Fibroblast of peridontal ligament (primary cell): ENCODE data around the gene WDR5.

Experiments used
- DNase-seq: peaks from one replicate; pipeline ENCODE4 v3.0.0-alpha.2; 2010; ENCODE audit errors: extremely low read depth

The WDR5 gene

DNA sequence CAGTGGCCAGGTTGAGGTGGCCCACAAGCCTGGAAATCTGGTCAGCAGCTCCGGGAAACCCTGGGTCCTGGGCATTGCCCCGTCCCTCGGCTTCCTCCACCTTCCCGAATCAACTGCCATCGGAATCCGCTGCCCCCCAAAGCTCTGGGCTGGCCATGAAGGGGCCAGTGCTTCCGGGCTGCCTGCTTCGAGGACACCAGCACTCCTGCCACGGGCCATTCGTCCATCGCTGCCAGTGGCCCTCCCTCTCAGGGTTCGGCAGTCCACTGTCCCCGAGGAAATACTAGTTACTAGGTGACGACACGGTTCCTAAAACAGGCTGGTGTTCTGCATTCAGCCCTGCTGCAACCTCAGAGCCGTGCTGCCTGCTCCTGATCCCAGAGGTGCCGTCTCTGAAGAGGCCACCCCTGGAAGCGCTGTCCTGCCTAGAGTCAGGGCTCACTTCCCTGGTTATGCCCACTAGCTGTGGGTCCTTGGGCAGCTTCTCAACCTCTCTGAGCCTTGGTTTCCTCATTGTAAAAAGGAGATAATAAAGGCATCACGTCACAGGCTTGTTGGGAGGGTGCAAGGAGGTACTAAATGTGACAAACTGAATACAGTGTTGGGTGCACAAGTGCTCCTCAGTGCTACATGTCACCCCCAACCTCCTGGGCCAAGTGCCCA lies 3.5 kb upstream of the WDR5 start:
- DNase-seq = no peak

DNA sequence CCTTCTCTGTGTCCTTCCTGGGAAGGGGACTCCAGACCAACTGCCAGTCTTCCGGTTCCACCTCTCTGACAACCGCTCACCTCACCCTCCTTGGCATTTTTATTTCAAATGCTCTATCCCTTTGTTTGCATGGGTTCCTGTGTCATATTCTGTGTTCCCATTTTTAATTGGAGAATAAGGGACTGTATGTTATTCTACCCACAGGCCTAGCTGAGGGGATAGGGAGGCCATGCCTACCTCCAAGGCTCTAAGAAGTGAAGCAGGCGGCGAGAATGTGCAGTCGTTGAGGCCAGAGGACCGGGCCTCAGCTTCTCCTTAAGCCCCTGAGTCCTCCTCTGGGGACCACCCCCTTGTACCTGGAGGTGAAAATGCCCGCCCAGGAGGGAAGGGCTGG lies 936 bp upstream of the WDR5 start:
- DNase-seq = peak; percentile 11

DNA sequence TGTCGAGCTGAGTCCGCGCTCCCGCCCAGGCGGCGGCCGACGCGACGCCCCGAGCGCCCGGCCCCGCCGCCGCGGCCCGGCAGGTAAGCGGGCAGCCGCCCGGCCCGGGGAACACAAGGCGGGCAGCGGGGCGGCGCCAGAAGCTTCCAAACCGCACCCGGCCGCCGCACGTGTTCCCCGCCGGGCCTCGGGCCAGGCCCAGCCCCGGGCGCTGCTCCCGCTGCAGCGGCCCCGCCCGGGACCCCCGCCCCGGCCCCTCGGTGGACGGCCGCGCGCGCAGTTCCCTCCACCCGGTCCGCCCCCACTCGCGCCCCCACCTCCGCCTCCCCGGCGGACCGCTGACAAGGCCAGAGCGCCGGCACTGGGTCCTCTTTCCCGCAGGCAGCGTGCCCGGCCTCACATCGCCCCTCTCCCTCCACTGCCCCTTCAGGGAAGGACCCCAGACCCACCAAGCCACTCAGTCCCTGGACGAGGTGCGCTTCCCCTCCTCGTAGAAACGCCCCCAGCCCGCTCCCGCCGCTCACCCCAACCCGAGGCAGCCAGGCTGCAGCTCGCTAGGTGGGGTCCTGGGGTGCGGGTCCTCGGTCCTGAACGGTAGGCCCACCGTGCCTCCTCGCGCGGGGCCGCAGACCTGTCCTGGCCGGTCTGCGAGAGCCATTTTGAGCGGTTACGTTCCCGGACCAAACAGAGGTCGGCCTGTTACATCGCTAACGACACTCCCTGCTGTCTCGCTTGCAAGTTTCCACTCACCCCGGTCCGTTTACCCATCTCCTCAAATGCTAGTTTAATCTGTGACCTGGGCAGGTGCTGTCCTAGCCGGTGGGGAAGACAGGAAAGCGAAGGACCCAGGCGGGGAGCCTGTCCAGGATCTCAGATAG lies 475 bp downstream of the WDR5 start:
- DNase-seq = peak; percentile 13

DNA sequence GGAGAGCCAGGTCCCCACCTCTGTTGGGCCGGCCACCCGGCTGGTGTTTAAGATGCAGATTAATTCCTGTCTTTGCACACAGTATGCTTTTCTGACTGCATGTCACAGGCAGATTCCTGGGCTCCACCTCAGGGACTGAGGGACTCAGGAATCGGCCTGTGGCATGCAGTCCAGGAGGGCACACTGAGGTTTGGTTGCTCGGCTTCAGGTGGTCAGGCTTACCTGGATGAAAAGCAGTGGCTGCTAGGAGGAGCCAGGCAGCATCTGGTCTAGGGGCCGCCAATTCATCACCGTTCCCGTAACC lies 1.1 kb downstream of the WDR5 start:
- no peak for DNase-seq

DNA sequence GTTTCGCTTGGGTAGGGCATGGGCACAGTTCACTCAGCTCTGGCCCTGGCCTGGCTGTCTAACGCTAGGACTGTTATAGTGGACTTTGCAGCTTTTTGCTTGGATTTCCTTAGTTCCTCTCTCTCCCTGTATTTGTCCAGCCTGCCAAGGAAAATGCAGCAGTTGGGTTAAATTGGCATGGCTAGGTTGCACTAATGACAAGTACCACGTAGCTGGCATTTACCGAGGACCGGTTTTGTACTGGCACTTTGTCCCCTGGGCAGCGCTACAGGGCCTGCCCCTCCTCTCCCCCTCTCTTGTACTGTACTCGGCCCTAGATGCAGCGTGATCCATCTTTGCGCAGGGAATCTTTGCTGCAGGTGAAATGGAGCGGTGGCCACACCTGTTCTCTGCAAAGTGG lies 2.4 kb downstream of the WDR5 start:
- no peak for DNase-seq

DNA sequence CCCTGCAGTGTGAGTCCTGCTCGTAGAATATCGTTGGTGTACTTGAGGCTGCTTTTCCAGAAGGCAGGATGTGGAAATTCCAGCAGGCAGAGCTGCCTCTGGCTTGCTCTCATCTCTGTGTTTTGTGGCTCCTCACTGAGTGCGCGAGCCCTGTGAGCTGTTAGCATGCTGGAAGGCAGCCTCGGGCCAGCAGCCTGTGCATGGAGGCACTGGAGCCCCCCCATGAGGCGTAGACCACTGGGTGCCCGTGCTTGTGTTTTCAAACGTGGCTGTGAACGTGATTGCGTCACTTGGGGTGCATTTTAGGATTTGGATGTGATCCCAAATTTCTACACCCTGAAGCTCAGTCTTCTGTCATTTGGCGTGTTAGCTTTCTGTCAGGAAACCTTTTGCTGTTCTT lies 3.2 kb downstream of the WDR5 start:
- DNase-seq = peak; percentile 50

DNA sequence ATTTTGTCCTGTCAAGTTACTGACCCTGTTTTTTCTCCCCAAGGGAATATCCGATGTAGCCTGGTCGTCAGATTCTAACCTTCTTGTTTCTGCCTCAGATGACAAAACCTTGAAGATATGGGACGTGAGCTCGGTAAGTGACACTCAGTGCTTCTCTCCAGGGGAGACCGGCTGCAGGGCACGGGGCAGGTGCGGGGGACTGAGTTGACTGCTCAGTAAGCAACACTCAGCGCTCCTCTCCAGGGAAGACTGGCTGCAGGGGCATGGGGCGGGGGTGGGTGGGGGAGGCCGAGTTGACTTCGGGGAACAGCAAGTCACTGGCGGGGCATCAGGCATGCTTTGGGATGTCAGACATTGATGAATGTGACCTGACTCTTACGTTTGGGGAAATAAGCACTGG lies 6.0 kb downstream of the WDR5 start:
- DNase-seq = no peak

DNA sequence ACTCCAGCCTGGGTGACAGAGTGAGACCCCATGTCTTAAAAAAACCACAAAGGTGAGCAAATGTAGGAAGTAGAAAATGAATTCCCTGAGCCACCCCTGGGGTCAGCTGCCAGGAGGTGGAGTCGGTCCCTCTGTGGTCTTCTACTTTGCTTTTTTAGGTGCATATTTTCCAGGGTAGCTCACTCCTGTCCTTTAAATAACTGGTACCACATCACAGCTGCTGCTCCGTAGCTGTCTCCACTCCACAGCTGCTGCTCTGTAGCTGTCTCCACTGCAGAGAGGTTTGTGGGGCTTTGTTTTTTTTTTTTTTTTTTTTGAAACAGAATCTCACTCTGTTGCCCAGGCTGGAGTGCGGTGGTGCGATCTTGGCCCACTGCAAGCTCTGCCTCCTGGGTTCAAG lies 8.9 kb downstream of the WDR5 start:
- DNase-seq = no peak

DNA sequence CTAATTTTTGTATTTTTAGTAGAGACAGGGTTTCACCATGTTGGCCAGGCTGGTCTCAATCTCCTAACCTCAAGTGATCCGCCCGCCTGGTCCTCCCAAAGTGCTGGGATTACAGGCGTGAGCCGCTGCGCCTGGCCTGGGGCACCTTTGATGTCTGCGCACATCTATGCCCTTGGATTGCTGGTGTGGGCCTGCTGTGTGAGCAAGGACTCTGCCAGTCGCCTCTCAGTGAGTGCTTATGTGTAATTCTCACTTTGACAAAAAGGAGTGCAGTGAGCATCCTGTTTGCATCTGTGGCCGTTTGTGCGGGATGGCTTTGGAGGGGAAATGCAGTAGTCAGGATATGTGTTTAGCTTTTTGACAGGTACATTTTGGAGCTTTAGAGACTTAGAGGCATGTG lies 9.4 kb downstream of the WDR5 start:
- DNase-seq = no peak

DNA sequence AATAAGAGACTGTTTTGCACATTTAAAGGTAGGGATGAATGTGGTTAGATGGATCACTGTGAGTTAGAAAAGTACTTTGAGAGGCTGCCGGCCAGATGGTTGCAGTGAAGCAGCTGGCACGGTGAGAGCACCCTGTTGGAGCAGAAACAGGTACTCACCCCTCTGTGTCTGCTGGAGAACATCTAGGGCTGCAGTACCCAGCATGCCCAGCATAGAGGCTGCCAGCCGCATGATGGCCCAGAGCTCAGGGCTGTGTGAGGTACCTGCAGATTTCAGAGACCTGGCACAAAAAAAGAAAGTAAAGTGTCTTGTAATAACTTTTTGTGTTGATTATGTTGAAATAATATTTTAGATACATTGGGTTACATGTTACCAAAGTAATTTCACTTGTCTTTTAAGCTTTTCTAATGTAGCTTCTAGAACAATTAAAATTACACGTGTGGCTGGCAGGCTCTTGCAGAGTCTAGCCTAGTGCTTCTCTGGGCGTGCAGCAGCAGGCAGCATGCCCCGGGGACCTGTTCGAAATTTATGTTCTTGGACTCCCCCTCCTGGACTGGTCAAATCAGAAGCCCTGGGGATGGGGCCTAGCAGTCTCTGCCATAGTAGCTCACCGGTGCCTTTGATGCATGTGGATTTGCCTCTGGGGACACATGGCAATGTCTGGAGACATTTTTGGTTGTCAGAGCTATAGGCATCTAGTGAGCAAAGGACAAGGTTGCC lies 11.1 kb downstream of the WDR5 start:
- no peak for DNase-seq

DNA sequence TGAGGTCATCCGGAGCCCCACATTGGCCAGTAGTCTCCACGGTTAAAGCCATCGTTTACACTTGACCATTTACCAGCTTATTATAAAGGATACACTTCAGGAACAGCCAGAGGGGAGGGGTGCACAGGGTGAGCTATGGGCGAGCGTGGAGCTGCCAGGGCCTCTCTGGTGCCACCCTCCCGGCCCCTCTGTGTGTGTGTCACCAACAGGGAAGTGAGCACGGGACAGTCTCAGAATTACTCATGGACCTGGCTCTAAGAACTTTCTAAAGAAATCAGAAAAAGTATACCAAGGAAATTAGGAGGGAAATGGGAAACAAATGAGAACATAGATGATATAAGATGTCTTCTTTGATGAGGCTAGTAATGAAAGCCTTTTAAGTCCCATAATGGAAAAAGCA lies 13.5 kb downstream of the WDR5 start:
- DNase-seq = no peak

DNA sequence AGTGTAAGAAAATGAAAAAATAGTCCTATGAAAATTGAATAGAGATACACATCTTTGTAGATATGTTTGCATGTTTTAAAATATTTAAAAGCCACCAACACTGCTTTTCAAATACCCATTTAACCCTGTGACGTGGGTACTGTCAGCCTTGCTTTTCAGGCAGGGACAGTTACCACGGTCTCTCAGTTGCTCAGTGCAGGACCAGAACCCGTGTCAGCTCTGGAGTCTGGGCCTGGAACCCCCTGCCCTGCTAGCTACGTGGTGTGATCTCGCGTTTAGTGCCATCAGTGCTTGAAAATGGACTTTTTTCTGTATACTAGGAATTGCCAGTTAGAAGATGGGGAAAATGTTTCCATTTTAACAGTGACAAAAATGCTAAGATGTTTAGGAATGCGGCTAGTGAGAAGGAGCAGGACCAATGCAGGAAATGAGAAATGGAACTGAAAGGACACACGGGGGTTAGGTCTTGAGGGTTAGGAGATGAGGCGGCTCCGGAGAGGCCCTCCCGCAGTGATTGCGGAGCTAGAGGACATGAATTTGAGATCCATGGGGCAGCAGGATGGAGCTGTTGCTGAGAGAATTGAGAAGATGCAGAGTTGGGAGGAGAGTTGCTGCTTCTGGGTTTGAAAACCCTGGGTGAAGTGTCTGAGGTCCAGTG lies 14.8 kb downstream of the WDR5 start:
- DNase-seq = peak; percentile 51

DNA sequence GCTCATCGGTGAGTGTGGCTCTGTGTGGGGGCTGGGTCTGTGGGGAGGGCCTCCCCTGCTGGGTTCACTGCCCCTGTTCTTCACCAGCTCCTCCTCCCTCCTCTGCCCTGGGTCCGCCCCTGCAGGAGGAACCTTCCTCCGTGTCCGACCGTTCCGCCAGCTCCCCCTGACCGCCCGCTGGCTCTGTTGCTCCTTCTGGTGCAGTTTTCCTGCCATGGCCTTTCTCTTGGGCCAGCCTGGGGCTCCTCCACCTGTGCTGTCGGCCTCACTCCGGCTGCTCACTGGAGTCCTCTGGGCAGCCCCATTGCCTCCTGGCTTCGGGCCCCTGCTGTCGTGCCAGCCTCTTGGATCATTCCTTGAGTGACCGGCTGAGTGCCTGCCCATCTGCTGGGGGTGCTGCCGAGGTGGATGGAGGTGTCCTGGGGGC lies 16.2 kb downstream of the WDR5 start:
- no peak for DNase-seq

DNA sequence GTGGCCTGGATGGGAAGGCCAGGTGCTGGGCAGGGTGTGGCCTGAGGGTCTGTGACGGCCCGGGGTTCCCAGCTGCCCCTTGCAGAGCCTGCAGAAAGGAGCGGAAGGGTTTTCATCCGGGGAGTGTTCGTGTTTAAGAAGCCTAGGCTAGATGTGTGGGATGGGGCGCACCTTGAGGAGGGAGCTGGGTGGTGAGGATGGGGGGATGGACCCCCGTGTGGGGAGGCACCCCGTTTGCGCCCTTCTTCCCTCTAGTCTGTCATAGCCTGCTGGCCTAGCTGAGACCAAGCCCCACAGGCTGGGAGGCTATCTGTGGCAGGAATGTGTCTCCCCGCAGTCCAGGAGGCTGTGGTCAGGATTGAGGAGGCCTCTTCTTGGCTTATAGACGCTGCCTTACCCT lies 16.6 kb downstream of the WDR5 start:
- DNase-seq = no peak

DNA sequence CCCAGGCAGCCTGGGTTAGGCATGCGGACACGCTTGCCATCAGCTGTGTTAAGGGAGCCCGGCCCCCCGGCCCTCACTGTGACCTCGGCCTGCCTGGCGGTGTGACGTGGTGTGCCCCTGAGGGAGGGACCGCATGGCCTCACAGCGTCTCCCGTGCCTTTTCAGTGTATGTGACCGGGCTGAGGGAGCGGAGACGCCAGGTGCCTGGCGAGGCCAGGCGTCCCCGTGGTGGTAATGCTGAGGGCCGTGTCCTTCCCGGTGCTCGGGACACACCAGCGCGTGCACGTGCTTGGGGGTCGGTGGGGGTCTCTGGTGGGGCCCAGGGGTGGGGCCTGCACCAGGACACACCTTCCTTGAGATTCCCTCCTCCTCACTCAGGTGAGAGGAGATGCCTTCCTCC lies 17.6 kb downstream of the WDR5 start:
- no peak for DNase-seq

DNA sequence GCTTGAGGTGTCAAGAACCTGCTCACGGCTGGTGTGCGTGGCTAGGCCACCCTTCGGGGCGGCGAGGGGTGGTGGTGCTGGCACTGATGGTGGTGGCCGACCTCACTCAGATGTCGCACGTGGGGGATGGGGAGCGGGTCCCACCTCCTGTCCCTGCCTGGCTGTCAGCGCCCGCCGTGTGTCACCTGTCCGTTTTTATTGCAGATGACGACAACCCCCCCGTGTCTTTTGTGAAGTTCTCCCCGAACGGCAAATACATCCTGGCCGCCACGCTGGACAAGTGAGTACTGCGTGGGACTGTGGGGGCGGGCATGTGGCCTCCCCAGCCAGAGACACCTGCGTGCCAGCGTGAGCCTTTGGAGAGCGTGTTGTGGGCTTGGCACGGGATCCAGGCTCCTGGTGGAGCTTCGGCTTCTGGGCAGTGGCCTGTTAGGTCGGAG lies 18.4 kb downstream of the WDR5 start:
- no peak for DNase-seq

DNA sequence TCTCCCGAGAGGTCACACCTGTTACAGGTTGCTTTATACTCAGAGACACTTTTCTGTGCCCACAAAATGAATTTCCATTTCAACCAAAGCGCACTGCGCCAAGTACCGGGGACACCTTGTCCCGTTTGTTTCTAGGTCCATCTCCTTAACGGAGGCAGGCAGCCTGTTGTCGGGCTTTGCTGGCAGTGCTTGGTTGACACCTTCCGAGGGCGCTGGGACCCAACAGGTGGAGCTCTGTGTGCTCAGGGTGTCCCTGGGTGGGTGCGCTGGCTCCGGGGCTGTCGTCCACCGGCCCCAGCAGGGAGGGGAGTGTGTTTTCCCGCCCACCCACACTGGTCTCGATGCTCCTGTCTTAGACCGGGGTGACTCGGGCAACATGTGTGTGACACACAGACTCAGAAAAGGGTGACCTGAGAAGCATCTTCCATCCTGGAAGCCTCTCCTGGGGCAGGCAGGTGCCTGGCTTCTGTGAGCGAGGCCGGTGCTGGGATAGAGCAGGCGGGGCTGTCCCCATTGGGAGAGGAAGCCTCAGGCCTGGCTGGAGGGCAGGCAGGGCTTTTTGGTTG lies 20.0 kb downstream of the WDR5 start:
- no peak for DNase-seq

DNA sequence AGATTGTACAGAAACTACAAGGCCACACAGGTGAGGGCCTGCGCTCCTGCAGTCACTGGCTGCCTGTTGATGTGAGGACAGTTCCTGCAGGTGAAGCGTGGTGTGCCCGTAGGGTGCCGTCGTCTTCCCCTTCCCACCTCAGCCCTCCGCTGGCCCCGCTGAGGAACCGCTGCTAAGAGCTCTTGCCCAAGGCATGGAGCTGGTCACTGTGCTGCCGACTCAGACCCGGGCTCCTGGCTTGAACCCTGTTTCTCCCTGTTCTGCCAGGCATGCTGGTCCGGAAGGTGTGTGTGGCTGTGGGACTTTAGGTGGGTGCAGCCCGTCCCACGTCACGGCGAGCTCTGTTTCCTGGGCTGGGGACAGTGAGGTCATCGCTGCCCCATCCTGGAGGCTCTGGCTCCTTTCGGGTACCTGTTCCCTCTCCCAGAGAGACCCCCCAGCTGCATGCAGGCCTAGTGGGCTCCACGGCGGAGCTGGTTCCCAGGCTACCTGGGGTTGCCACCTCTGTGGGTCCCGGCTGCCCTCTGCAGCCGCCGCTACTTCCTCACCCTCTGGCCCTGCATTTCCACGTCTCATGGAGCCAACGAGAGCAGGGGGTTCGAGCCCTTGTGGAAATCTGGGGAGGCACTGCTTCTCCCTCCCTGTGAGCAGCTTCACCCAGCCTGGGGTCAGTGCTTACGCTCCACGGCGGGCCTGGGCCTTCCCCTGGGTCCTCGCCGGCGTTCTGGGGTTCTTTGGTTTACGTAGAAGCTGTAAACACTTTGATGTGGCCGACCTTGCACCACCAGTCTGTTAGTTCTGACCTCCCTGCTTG lies 20.9 kb downstream of the WDR5 start:
- no peak for DNase-seq

DNA sequence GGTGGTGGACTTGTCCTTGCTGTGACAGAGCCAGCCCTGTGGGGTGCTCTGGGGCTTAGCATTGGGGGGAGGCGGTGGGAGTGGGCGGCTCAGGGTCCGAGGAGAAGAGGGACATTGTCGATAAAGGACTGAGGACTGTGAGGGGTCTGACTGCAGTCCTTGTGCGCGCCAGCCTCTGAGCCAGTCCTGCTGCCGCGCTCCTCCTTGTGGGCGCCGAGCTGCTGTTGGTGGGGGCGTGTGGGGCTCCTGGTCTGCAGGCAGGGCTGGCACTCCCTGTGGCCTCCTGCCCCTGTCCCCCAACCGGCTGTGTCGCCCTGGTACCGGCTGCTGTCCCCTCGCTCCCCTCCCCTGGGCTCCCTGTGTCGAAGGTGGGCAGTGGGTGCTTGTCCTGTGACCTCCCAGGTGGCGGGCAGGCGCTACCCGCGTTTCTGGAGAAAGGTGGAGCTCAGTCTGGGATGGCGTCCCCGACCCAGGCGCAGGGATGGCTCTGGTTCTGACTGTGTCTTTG lies 21.6 kb downstream of the WDR5 start:
- DNase-seq = no peak

DNA sequence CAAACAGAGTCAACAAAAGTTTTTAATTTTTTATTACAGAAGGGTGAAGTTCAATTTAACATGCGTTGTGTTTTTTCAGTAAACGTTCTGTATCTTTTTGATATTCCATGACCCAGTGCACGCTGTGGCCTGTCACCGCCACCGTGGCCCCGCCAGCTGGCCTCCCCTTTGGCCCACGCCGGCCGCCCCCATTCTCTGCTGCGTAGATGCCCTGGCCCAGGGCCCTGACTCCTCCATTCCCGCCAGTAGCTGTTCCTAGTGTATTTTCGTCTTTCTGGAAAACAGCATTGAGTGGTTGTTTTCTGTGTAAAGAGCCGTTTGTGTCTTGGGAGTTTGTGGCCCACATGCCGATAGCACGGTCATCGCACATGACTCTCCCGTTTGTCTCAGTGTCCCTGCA lies 22.4 kb downstream of the WDR5 start:
- no peak for DNase-seq
